Muscle of back (tissue), 11 donors: ENCODE data around the gene THOC7. TPM values are rescaled to one million over a fixed set of nuclear protein-coding genes. Genes with fewer than 3 reads are reported as not detected.

Experiments
- DNase-seq, 3 donors: peaks; one replicate each; pipeline versions ENCODE4 v3.0.0 to v3.0.0-alpha.2; 2013
- polyA plus RNA-seq, 10 donors: library from polyadenylated mRNA; unstranded; fragments of 120-200 nt; gene quantifications; one replicate each; pipeline ENCODE4 v1.2.1, GENCODE V29; 2013; ENCODE audit not compliant: insufficient read length in 10 of 10

THOC7 gene
- polyA plus RNA-seq, 10 donors: 49.5 to 65.2 (median 57.3) TPM

DNA sequence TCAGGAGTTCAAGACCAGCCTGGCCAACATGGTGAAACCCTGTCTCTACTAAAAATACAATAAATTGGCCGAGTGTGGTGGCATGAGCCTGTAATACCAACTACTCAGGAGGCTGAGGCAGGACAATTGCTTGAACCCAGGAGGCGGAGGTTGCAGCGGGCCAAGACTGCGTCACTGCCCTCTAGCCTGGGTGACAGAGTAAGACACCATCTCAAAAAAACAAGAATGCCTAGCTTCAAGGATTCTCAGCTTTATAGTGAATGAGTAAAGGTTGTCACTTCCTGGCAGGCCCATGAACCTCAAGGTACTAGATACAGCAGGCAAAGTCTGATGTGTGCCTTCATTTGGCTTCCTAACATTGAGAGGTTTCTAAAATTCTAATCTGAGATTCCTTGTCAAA is 14.4 kb downstream of the THOC7 start:
- DNase-seq: no peak

DNA sequence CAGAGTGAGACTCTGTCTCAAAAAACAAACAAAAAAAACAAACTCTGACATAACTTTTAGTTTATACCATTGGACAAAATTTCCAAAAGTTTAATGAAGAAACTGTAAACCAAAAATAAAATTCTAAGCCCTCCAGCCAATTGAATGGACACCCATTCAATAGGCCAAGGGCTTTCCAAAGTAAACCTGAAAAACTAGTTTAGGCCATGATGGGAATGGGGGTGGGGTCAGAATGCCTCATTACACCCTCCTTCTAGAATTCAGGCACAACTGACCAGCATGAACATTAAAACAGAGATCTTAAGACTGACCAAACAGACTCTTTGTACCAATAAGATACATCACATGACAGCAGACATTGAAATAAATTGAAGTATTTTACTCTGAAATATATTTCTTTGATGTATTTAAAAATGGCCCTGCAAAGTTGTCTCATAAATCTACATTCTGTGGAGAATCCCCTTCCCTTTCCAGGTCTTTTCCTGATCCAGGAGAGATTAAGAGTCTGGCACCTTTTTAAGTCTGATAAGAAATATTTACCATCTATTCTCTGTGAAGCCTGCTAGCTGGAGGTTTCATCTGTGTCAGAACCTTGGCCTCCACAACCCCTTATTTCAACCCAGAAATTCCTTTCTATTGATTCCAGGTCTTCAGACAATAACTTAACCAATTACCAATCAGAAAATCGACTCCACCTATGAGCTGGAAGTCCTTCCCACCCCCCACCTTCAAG is 15.7 kb downstream of the THOC7 start:
- no peak for DNase-seq

DNA sequence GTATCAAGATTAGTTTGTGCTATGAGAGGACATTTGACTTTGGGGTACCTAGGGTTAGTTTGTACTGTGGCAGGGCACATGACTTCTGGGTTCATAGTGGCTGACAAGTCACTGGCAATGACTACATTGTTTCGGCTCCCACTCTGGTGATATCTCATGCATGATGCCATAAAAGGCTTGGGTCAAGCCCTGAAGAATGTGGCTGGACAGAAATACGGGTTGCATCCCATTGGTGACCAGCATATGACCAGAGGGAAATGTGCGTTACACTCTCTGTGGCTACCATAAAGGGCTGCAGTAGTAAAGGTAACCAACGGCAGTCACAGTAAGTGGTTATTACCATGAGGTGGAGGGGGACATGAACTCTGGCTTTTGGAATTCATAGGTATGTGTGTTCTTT is 18.4 kb downstream of the THOC7 start:
- DNase-seq: no peak

DNA sequence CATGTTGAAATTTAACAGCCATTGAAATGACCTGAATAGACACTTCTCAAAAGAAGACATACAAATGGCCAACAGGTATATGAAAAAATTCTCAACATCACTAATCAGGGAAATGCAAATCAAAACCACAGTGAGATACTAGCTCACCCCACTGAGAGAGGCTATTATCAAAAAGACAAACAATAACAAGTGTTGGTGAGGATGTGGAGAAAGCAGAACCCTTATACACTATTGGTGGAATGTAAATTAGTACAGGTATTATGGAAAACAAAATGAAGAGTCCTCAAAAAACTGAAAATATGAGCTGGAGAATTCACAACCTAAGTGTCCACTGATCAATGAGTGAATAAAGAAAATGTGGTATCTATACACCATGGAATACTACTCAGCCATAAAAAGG is 21.5 kb downstream of the THOC7 start:
- DNase-seq: no peak

DNA sequence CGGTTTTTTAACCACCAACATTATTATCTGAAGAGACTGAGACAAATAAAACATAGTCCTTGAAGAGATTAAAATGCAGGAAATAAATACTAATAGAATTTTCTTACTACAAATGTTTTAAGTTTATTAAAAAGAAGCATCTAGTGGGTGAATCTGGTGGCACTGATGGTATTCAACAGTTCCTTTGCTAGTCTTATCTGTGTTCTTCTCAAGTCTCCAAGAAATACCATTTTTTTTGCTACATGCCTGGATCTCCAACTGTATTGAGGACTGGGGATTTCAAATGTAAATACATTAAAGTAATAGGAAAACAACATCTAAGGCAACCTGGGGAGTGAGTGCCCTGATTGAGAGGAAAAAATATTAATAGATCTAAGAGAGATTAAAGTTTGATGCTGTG is 21.9 kb downstream of the THOC7 start:
- no peak for DNase-seq

DNA sequence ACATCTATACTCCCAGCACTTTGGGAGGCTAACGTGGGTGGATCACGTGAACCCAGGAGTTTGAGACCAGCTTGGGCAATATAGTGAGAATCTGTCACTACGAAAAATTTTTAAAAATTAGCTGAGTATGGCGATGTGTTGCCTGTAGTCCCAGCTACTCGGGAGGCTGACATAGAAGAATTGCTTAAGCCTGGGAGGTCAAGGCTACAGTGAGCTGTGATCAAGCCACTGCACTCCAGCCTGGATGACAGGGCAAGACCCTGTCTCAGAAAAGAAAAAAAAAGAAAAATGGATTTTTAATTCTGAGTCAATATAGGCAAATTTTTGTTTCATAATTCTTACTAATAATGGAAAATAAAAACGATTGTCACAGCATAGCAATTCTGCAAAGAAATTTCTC is 31.2 kb downstream of the THOC7 start:
- DNase-seq: no peak

DNA sequence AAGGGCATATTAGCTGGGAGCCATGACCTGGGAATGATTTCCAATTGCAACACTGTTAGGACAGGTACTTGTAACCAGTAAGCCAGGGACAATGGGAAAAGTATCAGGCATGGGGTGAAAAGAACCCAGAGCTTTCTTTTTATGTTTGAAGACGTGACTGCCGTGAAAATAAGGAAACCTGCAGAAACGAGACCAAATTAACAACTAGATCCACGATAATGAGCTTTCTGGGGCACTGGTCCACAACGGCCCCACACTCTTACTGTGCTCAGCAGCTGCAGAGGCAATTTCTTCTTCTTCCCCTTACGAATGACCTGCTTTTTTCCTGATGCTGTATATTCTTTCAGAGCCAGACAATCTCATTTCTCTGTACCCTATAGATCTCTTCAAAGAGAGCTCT is 33.1 kb downstream of the THOC7 start:
- no peak for DNase-seq

DNA sequence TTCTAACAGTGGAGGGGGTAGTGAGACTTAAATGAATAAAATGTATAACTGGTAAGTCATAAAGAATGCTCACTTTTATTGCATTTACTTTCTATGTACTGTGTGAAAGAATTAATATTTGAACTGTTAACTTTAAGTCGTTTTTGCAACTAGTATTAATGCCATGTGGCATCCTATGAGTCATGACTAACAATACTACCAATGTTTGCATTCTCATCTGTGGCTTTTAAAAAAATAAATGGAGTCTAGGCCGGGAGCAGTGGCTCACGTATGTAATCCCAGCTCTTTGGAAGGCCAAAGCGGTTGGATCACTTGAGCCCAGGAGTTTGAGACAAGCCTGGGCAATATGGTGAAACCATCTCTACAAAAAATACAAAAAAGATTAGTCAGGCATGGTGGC is 39.3 kb downstream of the THOC7 start:
- DNase-seq: peak in 1 of 3 donors; percentile 19

DNA sequence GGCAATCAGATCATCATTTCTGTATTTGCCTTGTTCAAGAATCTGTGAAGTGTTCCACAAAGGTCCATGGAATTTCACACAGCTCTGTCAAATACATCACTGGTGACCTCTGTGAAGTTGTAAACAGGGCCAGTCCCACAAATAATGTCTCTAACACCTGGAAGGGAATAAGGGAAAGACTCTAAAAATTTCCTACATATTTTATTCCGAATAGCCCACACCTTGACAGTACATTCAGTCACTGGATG is 44.5 kb downstream of the THOC7 start, which contains the start of gene C3orf49:
TSS of gene C3orf49 (plus strand) at position 149 of the 248 bp plus-strand sequence. CDS start 173 bp downstream, outside the sequence.
- no peak for DNase-seq

DNA sequence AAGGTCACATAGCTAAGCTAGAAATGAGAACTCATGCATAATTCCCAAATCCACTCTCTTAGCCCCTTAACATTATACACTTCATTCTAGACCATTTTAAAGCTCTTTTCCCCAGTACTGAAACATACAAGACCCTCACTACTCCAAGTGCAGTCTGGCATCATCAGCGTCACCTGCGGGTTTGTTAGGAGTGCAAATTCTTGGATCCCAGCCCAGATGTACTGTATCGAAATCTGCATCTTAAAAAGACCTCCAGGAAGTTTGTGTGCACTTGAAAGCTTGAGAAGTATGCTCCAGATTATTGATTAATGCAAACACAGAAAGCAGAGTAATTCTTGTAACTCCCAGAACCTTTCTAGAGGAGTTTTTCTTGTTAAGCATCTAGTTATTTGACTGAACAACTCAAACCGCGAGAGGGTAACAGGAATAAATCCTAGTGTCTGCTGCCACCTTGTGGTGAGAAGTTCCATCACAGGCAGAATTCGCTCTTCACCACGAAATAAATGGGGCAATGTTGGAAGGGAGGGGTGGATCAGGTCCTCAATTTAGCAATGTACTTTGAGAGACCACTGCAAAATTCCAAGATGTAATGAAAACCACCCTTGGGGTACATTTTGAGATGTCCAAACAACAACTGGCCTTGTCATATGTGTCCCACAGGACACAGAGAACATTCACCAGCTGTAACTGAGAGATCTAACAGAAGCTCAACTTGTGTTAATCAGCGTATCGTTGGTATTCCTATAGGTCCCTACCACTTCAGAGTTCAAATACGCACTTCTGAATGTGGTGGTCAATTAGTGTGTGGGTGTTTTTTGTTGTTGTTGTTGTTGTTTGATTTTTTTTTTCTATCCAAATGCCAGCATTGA is 45.1 kb downstream of the THOC7 start:
- peak; percentile 47 to 72 (median 67) for DNase-seq

DNA sequence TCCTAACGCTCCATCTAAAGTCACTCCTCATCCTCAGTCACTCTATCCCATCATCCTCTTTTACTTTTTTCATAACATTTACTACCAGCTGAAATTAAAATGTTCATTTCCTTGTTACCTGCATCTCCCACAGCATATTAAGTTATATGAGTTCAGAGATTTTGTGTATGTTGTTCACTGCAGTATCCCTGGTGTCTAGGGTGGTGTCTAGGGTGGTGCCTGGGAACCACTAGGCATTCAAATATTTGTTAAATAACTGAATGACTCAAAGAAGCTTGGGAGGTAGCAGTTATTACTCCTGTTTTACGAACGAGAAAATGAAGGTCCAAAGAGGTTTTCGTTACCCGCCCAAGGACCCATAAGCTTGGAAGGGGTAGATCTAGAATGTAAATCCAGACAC is 46.4 kb downstream of the THOC7 start:
- DNase-seq: no peak

DNA sequence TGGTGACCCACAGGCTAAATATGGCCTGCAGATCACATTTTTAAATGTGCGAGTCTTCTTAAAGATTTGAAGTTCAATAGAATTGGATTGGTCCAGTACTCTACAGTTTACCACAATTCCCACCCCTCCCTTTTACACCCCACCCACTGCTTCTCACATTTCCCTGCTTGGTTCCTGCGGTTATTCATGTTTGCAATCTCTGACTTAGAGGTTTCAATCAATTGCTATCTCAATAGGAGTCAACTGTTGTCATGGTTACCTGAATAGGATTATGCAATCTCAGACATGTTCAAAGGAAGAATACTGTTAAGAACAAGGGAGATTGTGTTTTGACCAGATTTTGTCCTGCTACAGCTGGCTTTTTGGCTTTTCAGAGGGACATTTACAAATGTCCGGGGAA is 49.4 kb downstream of the THOC7 start:
- DNase-seq: no peak

DNA sequence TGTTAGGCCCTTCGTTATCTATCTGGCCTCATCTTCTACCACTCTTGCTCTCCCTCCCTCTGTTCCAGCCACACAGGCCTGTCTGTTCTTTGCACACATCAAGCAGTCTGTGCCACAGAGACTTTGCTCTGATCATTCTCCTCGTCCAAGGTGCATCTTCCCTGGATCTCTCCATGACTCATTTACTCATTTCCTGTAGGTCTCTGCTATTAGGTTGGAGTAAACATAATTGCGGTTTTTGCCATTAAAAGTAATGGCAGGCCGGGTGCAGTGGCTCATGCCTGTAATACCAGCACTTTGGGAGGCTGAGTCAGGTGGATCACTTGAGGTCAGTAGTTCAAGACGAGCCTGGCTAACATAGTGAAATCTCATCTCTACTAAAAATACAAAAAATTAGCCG is 54.0 kb downstream of the THOC7 start:
- DNase-seq: no peak

DNA sequence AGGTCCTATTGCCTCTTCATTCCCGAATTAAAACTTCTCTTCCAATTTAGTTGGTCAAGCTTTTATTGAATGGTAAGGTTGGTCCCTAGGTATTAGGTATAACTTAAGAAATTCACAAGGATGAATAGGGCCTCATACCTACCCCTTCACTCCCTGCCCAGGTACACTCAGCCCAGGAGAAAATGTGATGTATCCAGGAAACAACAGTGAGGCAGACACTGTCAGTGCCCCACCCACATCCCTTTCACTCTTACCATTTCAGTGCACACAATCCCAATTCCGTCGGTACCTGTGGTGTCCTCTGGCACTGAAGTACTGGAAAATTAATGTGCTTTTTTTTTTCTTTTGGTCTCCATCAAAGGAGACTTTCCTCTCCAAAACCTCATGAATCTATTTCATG is 55.0 kb downstream of the THOC7 start:
- no peak for DNase-seq

DNA sequence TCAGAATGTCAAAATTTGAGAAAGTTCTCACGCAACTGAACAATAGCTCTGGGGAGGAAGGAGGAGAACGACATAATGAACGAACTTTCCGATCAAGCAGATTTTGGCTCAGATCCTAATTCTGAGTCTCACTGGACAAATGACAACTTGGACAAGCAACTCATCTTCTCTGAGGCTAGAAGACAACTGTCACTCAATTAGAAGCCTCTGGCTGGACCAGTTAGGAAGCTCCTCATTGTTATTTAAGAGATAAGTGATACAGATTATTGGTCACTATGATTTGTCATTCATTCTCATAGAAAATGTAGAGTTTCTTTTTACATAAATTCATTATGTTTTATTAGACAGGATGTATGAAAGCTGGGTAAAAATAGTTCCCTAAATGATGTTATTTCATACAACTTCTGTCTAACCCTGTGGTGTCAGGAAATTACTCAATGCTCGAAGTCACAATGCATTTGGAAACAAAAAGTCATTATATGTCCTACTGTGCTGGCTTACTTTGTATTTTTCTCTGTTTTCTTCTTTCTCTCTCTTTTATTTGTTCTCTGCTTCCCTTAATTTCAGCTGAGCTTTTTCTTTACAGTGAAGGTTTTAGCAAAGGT is 55.5 kb downstream of the THOC7 start:
- no peak for DNase-seq

DNA sequence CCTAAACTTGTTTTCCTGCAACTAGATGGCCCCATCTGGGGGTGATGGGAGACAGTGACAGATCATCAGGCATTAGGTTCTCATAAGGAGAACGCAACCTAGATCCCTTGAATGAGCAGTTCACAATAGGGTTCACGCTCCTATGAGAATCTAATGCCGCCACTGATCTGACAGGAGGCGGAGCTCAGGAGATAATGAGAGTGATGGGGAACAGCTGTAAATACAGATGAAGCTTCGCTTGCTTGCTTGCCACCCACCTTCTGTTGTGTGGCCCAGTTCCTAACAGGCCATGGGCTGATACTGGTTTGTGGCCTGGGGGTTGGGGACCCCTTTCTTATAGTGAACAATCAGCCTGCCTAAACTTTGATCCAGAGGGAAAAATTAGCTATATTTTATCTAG is 59.7 kb downstream of the THOC7 start:
- DNase-seq: no peak

DNA sequence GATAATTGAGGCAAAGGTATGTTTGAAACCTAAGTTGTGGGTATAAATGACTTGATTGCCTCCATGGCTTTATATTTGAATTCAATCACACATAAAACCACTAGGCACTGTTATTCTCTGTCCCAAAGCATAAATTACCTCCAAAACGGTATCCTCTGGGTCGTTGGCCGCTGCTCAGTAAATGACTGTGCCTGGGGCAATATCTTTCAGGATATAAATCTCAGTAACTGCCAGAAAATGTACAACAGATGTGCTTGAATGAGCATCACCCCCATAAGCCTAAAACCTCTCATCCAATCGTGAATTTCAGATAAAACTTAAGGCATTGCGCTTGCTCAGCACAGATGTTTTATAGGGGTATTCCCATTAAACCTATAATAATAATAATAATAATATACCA is 63.5 kb downstream of the THOC7 start:
- DNase-seq: no peak

DNA sequence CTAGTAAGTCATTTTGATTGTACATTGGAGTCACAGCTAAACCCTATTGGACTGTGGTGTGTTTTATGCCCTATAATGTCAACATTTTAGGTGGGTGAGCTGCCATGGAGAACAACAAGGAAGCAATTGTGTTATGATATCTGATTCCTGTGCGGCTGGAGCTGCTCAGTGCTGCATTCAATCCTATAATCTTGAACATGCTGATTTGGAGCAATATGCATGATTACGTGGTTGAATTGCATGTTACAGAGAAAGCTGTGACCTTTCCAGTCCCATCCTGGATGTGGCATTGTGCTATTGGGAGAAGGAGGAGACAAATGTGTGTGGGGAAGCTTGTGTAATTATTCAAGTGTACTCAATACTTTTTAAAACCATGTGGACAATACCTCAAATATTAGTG is 64.7 kb downstream of the THOC7 start:
- DNase-seq: no peak

DNA sequence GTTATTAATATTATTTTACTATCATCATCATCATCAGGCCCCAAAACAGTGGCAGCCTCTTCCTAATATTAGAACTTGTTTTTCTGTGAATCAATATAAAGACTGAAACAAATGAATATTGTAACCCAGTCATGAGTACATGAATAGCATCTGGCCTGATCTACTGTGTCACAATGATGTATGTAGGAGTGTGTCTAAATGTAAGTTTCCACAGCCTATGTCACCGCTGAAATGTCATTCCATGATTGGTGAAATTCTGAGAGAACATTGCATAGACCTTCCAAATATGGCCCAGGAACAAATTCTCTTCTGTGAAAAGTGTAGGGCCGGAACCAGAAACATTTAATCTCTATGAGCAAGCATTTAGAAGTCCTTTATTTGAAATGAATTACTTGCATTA is 65.1 kb downstream of the THOC7 start:
- DNase-seq: no peak

DNA sequence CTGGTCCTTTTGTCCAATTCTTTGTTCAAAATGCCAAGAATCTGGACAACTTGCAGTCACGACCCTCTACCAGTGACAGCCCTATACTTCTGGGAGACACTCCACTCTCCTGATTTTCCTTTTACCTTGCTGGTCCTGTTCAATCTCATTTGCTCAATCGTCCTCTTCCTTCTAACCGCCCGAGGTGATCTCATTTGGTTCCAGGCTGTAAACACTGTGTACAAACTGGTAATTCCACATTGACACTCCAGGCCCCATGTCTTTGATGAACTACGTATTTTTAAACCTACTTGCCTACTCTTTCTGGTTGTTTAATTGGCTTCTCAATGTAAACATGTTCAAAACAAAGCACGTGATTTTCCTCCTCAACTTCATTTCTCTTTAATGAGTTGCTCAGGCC is 68.2 kb downstream of the THOC7 start:
- DNase-seq: no peak

DNA sequence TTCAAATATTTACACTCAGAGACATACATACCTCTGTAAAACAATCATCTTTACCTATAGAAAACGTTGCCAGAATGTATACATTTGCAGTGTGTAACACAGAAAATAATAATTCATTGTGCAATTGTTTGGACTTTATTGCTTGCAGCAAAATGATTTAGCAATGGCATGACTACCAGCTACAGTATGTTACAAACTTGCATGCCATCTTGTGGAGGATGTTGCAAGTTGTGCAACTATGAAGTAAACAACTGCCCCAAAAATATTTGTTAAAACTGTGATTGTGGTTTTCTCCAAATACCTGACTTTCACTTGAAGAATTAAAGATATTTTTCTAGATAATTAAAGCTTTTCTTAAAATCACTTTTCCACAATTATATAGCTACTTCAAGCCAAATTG is 71.6 kb downstream of the THOC7 start:
- peak; percentile 5 to 16 (median 11) for DNase-seq
